Caco-2 (cell line): Measurements from ENCODE around the gene TLK1. TPM values are rescaled to one million over a fixed set of nuclear protein-coding genes. Genes with fewer than 3 reads are reported as not detected.

Source experiments
- BruUV-seq: library from RNA; stranded (reverse); fragments of 400-500 nt; replicated peaks from 2 replicates; lab custom pipeline; 2021; lab: Mats Ljungman, UMichigan
- CTCF ChIA-PET: fragments of 300-600 bp; sonication (Branson Sonifier 250); formaldehyde crosslinking; loops from one replicate; lab custom pipeline; 2022; ENCODE audit warnings: antibody characterized with exemption; lab: Charles Lee
- POLR2A ChIA-PET: fragments of 300-600 bp; sonication (Branson Sonifier 250); formaldehyde crosslinking; loops from one replicate; lab custom pipeline; 2022; ENCODE audit warnings: antibody characterized with exemption; lab: Charles Lee
- DNase-seq, 2 experiments: peaks; one replicate each; pipeline versions ENCODE4 v3.0.0 to v3.0.0-alpha.2; 2020 to 2022
- H3K27me3 ChIP-seq: replicated peaks from 2 replicates; pipeline ENCODE4 v1.6.0; 2011; ENCODE audit warnings: low read length; ENCODE audit not compliant: control insufficient read depth, insufficient read depth
- H3K36me3 ChIP-seq: 2 replicates; pipeline ENCODE4 v1.5.1; 2011; ENCODE audit warnings: low read length; ENCODE audit not compliant: control insufficient read depth, insufficient read depth
- H3K4me1 ChIP-seq: fragments of 250-450 bp; sonication (Bioruptor Pico); 2 replicates; pipeline ENCODE4 v1.5.1; 2020; ENCODE audit warnings: mild to moderate bottlenecking
- H3K4me3 ChIP-seq: 2 replicates; pipeline ENCODE4 v1.5.1; 2011; ENCODE audit warnings: low read depth, mild to moderate bottlenecking, control low read depth, low read length
- H3K9me3 ChIP-seq: fragments of 250-450 bp; sonication (Bioruptor Pico); 2 replicates; pipeline ENCODE4 v1.5.1; 2020; ENCODE audit warnings: mild to moderate bottlenecking, moderate library complexity
- H3K27ac Mint-ChIP-seq: one replicate; pipeline ENCODE4 v1.8.0; 2022; ENCODE audit warnings: mixed read lengths; ENCODE audit not compliant: unreplicated experiment
- H3K27me3 Mint-ChIP-seq: one replicate; pipeline ENCODE4 v1.8.0; 2022; ENCODE audit warnings: mixed read lengths; ENCODE audit not compliant: insufficient read depth, unreplicated experiment
- H3K36me3 Mint-ChIP-seq: one replicate; pipeline ENCODE4 v1.8.0; 2022; ENCODE audit warnings: mild to moderate bottlenecking, mixed read lengths; ENCODE audit not compliant: insufficient read depth, unreplicated experiment
- H3K4me1 Mint-ChIP-seq: one replicate; pipeline ENCODE4 v1.8.0; 2022; ENCODE audit warnings: low read depth, mixed read lengths; ENCODE audit not compliant: unreplicated experiment
- H3K4me3 Mint-ChIP-seq: one replicate; pipeline ENCODE4 v1.8.0; 2022; ENCODE audit warnings: mild to moderate bottlenecking, moderate library complexity, mixed read lengths; ENCODE audit not compliant: unreplicated experiment
- H3K9me3 Mint-ChIP-seq: one replicate; pipeline ENCODE4 v1.8.0; 2022; ENCODE audit warnings: mixed read lengths; ENCODE audit not compliant: unreplicated experiment
- intact Hi-C: fragments of 100-400 bp; cut with micrococcal nuclease; formaldehyde crosslinking; loops from one replicate; pipeline ENCODE4 v1.10.0; 2022; ENCODE audit not compliant: unreplicated experiment
- total RNA-seq: library from RNA; stranded (reverse); gene quantifications from 2 replicates; pipeline ENCODE4 v1.2.3, GENCODE V29; 2022
- TF ChIP-seq, protein P1 (sequence below), 2 experiments: fragments of 200-600 bp in 1 of 2; IDR thresholded peaks; 1 replicate in 1 of 2; 2 replicates in 1 of 2; pipeline versions ENCODE4 v1.5.1 to v1.8.0; 2011 to 2022; ENCODE audit warnings: antibody characterized with exemption in 1 of 2, control low read depth in 1 of 2, inconsistent platforms in 1 of 2, low read depth in 1 of 2, low read length in 1 of 2, mild to moderate bottlenecking in 1 of 2, moderate library complexity in 1 of 2; ENCODE audit not compliant: insufficient read depth in 1 of 2, severe bottlenecking in 1 of 2, unreplicated experiment in 1 of 2

The TLK1 gene
- total RNA-seq, 1 experiment from 2014 or later: 85.1 TPM

DNA sequence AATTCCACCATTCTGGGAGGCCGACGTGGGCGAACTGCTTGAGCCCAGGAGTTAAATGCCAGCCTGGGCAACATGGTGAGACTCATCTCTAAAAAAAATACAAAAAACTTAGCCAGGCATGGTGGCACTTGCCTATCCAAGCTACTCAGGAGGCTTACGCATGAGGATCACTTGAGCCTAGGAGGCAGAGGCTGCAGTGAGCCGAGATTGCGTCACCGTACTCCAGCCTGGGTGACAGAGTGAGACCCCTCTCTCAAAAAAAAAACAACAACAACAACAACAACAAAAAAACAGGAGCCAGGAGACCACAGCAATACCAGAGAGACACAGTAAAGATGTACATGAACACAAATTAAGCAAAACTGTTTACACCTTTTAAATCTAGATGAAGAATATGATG is 52.9 kb downstream of the TLK1 start:
- no TSS peak for BruUV-seq
- Mint-ChIP-seq H3K27ac (no peak overlapping the region), H3K9me3 (no peaks in the 10 kb centered on the region), H3K4me3 (no peak overlapping the region), H3K4me1 (peaks cover 23% of the 10 kb centered on the region), H3K36me3 (peaks cover 8% of the 10 kb centered on the region), H3K27me3 (no peaks in the 10 kb centered on the region)
- POLR2A ChIA-PET: no interaction called here
- CTCF ChIA-PET: no interaction called here
- no peaks in the 10 kb centered on the region for H3K27me3 ChIP-seq
- no peaks in the 10 kb centered on the region for H3K4me1 ChIP-seq
- intact Hi-C loops: no loop called here
- DNase-seq: no peak
- H3K36me3 ChIP-seq: no peaks in the 10 kb centered on the region
- TF ChIP-seq, protein P1, sequence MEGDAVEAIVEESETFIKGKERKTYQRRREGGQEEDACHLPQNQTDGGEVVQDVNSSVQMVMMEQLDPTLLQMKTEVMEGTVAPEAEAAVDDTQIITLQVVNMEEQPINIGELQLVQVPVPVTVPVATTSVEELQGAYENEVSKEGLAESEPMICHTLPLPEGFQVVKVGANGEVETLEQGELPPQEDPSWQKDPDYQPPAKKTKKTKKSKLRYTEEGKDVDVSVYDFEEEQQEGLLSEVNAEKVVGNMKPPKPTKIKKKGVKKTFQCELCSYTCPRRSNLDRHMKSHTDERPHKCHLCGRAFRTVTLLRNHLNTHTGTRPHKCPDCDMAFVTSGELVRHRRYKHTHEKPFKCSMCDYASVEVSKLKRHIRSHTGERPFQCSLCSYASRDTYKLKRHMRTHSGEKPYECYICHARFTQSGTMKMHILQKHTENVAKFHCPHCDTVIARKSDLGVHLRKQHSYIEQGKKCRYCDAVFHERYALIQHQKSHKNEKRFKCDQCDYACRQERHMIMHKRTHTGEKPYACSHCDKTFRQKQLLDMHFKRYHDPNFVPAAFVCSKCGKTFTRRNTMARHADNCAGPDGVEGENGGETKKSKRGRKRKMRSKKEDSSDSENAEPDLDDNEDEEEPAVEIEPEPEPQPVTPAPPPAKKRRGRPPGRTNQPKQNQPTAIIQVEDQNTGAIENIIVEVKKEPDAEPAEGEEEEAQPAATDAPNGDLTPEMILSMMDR (IDR thresholded peaks at IDR 0.05; ENCODE audit: insufficient read depth in 1 of 2, low read depth in 1 of 2, low read length in 1 of 2, severe bottlenecking in 1 of 2, unreplicated experiment in 1 of 2): no peak
- peaks cover 7% of the 10 kb centered on the region; the same call in 1 of the 2 replicates for H3K9me3 ChIP-seq
- no peak overlapping the region for H3K4me3 ChIP-seq

- H3K27ac Mint-ChIP-seq: no peak overlapping the region
- Histone ChIP-seq H3K4me3 (no peak overlapping the region), H3K9me3 (peaks cover 5% of the 10 kb centered on the region), H3K36me3 (no peaks in the 10 kb centered on the region), H3K27me3 (no peaks in the 10 kb centered on the region), H3K4me1 (no peaks in the 10 kb centered on the region)
- TF ChIP-seq, protein P1 (IDR thresholded peaks at IDR 0.05; ENCODE audit: insufficient read depth in 1 of 2, low read depth in 1 of 2, low read length in 1 of 2, severe bottlenecking in 1 of 2, unreplicated experiment in 1 of 2): no peak
- H3K4me1 Mint-ChIP-seq: peaks cover 21% of the 10 kb centered on the region
- ChIA-PET CTCF (no interaction called here), POLR2A (no interaction called here)
- peaks cover 13% of the 10 kb centered on the region for H3K36me3 Mint-ChIP-seq
- H3K4me3 Mint-ChIP-seq: no peak overlapping the region
- DNase-seq: no peak
- BruUV-seq: no TSS peak
- intact Hi-C loops: no loop called here
- no peaks in the 10 kb centered on the region for H3K27me3 Mint-ChIP-seq
- peaks cover 1% of the 10 kb centered on the region for H3K9me3 Mint-ChIP-seq
Observed at GRCh38 chr2:171104379-171104778, 56.3 kb downstream of the TLK1 start.

GRCh38 chr2:171102802-171103201 is 57.9 kb downstream of the TLK1 start:
- TF ChIP-seq, protein P1 (IDR thresholded peaks at IDR 0.05; ENCODE audit: insufficient read depth in 1 of 2, low read depth in 1 of 2, low read length in 1 of 2, severe bottlenecking in 1 of 2, unreplicated experiment in 1 of 2): no peak
- Mint-ChIP-seq H3K9me3 (peaks cover 17% of the 10 kb centered on the region), H3K27ac (no peak overlapping the region), H3K36me3 (peaks cover 17% of the 10 kb centered on the region), H3K4me1 (peaks cover 21% of the 10 kb centered on the region), H3K27me3 (no peaks in the 10 kb centered on the region), H3K4me3 (no peak overlapping the region)
- no TSS peak for BruUV-seq
- ChIA-PET POLR2A (no interaction called here), CTCF (no interaction called here)
- DNase-seq: no peak
- Histone ChIP-seq H3K36me3 (no peaks in the 10 kb centered on the region), H3K27me3 (no peaks in the 10 kb centered on the region), H3K9me3 (peaks cover 17% of the 10 kb centered on the region), H3K4me1 (no peaks in the 10 kb centered on the region), H3K4me3 (no peak overlapping the region)
- intact Hi-C loops: no loop called here
